GM13976 (cell line): ENCODE results near the gene ADCY7.

ENCODE experiments used
- DNase-seq: peaks from one replicate; pipeline ENCODE4 v3.0.0; 2012; ENCODE audit warnings: low spot score
- in situ Hi-C: fragments of 300-500 bp; cut with MboI; formaldehyde crosslinking; loops from one replicate; pipeline ENCODE4 v1.12.0; 2022; ENCODE audit warnings: low sequenced_read_pairs, mixed read lengths, inconsistent platforms; ENCODE audit not compliant: unreplicated experiment
- TF ChIP-seq, protein P1 (sequence below): IDR thresholded peaks from 2 replicates; pipeline ENCODE4 v1.5.1; 2012; ENCODE audit warnings: borderline replicate concordance, mild to moderate bottlenecking; ENCODE audit not compliant: insufficient read depth; ENCODE audit errors: extremely low read depth, missing control alignments, control extremely low read depth

ADCY7 gene

DNA sequence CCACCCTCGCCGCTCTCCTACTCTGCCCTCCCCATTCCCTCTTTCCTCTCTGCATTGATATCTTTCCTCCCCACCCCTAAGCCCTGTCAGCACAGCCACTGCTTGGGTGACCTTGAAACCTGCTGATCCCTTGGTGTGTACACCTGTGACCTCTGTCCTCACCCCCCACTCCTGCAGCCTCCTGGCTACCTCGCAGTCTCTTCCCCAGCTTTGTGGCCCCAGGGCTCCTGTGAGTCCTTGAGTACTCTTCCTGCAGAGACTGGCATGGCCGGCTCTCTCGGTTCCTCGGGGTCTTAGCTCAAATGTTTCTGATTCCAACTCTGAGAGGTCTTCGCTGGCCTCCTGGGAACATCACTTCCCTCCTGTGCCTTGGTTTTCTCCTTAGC is 31.7 kb downstream of the ADCY7 start:
- DNase-seq: no peak
- TF ChIP-seq, protein P1, sequence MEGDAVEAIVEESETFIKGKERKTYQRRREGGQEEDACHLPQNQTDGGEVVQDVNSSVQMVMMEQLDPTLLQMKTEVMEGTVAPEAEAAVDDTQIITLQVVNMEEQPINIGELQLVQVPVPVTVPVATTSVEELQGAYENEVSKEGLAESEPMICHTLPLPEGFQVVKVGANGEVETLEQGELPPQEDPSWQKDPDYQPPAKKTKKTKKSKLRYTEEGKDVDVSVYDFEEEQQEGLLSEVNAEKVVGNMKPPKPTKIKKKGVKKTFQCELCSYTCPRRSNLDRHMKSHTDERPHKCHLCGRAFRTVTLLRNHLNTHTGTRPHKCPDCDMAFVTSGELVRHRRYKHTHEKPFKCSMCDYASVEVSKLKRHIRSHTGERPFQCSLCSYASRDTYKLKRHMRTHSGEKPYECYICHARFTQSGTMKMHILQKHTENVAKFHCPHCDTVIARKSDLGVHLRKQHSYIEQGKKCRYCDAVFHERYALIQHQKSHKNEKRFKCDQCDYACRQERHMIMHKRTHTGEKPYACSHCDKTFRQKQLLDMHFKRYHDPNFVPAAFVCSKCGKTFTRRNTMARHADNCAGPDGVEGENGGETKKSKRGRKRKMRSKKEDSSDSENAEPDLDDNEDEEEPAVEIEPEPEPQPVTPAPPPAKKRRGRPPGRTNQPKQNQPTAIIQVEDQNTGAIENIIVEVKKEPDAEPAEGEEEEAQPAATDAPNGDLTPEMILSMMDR: no peak
- in situ Hi-C loops: no loop called here

DNA sequence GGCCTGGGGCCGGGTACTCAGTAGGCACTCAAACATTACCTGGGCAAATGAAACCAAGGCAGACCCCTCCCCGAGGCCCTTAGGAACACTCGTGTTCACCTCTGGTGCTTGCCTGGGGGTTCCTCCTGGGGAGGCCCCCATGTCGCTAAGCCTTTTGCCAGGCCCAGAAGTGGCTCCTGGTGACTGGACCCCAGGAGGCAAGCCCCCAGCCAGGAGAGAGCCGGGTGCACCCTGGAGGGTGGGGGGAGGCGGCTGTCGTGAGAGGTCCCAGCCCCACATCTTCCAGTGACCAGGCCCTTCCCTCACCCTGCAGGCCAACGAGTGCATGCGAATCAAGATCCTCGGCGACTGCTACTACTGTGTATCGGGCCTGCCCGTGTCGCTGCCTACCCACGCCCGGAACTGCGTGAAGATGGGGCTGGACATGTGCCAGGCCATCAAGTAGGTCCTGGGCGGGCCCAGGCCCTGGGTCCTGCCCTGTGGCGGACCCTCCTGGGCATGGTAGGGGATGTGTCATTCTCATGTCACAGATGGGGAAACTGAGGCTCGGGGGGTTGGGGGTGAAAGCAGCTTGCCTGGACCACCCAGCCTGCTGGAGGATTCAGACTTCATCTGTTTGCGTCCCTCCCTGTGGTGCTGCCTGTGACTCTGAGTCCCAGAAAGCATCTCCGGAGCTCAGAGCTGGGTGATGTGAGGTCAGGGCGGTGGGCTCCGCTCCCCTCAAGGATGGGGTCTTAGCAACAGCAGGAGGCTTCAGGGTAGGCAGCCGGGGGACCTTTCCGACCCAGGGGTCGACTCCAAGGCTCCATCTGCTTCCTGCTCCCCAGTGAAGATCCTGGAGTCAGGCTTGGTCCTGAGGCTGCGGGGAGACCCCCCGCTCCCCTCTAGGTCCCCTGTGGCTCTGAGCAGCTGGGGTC is 32.5 kb downstream of the ADCY7 start:
- TF ChIP-seq, protein P1: no peak
- DNase-seq: no peak
- in situ Hi-C loops: no loop called here

DNA sequence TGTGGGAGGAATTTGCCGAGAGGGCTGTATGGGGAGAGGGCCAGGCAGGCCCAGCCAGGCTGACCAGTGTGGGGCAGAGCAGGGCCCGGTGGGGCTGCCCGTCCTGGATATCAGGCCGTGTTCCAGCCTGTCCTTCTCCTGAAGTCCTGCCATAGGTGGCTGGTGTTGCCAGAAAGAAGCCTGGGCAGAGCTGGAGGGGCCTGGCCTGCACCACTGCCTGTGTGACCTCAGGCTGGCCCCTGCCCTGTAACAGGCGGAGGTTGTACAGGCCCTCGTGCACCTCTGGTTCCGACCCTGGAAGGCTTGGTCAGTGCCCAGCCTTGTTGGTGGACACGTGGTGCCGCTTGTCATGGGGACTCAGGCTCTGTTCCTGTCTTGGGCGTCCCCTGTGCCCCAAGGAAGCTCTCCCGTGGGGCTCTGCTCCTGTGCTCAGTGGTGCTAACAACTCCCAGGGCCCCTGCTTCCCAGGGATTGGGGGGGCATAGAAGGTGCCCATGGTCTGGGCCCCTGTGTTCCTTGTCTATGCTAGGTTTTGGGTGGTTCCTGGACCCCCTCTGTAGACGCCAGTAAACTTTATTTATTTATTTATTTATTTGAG is 33.3 kb downstream of the ADCY7 start:
- in situ Hi-C loops: no loop called here
- TF ChIP-seq, protein P1: no peak
- DNase-seq: no peak

DNA sequence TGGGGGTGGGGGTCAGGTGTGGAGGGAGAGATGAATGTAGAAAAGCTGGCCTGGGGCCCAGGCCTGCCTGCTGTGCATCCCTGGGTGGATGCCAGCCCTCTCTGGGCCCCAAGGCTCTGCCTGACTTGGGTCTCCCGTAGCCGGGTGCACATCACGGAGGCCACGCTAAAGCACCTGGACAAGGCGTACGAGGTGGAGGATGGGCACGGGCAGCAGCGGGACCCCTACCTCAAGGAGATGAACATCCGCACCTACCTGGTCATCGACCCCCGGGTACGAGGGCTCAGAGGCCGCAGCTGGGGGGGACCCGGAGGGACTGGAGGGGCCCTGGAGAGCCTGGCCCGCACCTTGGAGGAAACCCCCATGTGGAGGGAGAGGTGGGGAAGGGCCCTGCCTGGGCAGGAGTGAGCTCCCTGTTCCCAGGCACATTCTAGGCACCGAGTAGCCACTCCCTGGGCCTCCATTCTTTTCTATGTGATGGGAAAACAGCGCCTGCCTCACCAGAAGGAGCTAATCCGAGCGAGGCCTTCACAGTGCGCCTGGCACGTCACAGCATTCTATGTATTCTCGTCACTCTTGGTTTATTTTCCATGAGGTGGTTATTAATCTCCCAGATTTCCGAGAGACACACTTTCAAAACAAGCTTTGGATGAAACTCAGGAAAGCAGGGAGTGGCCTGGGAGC is 34.7 kb downstream of the ADCY7 start:
- TF ChIP-seq, protein P1: no peak
- in situ Hi-C loops: no loop called here
- no peak for DNase-seq

DNA sequence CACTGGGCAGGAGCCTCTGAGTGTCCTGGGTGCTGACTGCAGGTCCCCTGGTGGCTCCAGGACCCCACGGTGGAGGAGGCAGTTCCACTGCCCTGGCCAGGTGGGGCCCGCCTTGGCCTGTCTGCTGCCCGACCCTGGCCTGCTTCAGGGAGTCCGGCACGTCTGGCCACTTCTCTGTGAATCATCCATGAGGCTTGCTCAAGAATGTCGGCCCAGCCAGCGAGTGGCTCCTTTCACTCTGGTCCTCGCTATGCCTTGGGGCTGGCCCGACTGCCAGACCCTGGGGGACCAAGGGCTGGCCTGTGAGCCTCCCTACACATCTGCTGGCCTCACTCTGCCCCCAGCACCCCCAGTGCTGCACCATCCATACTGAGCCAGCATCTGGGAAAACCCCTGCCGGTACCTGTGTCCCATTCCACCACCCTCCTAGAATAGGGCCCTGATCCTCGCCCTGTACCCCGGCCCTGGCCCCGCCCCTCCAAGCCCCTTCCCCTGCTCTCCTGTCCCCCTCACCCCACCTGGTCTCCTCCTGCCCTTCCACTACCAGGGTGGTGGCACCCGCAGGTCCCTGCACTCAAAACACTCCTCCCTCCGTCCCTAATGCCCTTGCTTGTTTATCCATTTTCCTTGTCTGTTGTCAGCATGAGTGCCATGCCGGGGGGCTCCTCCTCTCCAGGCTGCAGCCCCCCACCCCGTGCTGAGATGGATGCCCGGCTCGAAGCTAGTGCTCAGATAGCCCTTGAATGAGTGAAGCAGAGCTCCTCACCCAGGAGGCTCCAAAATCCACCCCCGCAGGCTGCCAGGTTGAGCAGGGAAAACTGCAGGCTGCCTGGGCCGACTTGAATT is 35.5 kb downstream of the ADCY7 start:
- in situ Hi-C loops: no loop called here
- DNase-seq: no peak
- TF ChIP-seq, protein P1: no peak

DNA sequence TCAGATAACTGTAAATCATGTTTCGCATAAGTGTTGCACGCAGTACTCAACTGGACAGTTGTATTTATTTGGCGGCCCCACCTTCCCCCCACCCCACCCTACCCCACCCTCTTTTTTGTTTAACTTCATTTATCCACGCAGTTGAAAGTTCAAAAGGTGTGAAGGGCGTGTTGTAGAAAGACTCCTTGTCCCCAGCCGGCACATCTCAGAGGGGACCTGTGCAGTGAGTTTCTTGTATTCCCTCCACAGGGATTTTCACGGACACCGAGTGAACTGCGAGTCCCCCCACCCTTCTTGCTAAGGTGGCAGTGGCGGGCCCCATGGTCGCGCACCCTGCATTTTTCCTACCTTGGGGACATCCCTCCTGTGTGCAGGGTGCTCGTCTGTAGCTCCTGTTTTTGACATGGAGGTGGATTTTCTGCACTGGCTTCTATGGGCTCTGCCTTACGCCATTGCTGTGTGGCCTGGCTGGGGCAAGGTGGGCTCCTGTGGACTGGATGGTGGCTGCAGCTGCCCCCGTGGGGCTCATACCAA is 36.2 kb downstream of the ADCY7 start:
- TF ChIP-seq, protein P1: no peak
- in situ Hi-C loops: no loop called here

More for the DNA sequence above, 36.2 kb downstream of the ADCY7 start:
- DNase-seq: no peak
